NCI-H446 treated with DMSO at 0.1 percent for 48 hours (cell line): Measurements from ENCODE around the gene NUP210.

Experiments
- DNase-seq: peaks from one replicate; lab custom pipeline; 2025; lab: John Stamatoyannopoulos, UW

The NUP210 gene

DNA sequence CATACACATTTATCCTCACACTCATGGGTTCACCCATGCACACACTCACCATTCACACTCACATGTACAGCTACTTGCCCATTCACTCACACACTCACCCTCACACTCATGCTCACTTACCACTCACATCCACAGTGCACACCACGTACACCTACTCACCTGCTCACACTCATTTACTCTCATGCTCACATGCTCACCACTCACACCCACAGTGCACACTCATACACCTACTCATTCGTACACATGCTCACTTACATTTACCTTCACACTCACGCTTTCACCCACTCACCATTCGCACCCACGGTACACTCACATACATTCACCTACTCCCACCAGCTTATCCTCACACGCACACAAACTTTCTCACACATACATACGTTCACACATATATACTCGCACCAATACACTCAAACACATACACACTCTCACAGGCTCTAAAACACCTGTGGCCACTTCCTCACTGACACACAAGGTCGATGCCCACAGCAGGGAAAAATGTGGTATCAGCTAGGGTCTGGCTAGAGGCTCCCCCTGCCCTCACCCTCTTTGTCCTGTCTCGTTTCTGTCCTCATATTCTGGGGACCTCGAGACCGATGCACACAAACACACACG is 46.0 kb downstream of the NUP210 start:
- no peak for DNase-seq

GRCh38 chr3:13372656-13373055 is 47.5 kb downstream of the NUP210 start:
- DNase-seq = no peak

DNA sequence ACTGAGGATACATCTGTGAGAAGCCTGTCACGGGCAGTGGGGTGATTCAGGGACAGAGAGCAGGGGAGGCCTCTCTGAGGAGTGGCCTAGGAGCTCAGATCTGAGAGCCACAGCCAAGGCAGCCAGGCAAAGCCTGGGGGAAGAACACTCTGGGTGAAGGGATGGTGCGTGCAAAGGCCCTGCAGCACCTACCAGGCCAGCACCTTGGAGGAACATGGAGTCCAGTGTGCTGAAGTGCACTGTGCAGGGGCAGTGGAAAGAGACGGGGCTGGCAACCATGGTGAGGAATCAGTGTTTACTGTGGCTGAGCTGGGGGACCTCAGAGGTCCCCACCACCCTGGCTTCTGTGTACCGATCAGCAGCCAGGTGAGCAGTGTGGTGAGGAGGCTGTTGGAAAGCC is 48.0 kb downstream of the NUP210 start:
- DNase-seq = no peak

GRCh38 chr3:13371100-13372075 is 48.7 kb downstream of the NUP210 start:
- no peak for DNase-seq

GRCh38 chr3:13370609-13371008 is 49.5 kb downstream of the NUP210 start:
- no peak for DNase-seq

DNA sequence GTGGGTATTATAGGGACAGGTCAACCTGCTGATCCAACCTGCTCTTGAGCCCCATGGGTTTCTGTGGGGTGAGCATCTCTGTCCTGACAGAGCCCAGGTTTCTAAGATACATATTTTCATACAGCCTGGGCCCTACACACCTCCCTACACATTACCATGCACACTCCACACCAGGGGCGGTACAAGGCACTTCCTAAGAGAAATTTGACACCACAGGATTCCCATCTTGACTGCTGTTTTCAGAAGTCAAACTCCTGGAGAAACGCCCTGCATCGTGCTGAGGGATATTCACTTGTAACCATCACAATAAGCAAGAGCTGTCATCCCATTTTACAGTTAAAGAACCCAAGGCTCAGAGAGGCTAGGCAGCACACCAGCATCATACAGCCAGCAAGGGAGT is 50.1 kb downstream of the NUP210 start:
- no peak for DNase-seq

- no peak for DNase-seq
These were observed 51.3 kb downstream of the NUP210 start for GRCh38 chr3:13368834-13369233.

DNA sequence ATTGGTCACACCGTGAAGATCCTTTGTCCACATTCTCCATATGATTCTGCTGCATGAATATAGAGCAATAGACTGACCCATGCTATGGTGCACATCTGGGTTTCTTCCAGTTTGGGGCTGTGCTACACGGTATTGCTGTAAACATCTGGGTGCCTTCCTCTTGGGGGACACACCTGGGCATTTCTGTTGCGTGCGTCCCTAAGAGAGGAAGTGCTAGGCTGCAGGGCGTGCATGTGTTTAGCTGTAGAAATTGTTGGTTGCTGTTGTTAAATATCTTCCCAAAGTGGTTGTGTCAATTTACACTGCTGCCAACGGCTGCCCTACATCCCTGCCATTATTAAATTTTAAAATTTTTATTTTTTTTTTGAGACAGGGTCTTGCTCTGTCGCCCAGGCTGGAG is 52.4 kb downstream of the NUP210 start:
- DNase-seq = no peak

GRCh38 chr3:13365390-13366379 is 54.4 kb downstream of the NUP210 start:
- no peak for DNase-seq

- DNase-seq = no peak
These were observed 55.4 kb downstream of the NUP210 start for GRCh38 chr3:13364602-13365271.

DNA sequence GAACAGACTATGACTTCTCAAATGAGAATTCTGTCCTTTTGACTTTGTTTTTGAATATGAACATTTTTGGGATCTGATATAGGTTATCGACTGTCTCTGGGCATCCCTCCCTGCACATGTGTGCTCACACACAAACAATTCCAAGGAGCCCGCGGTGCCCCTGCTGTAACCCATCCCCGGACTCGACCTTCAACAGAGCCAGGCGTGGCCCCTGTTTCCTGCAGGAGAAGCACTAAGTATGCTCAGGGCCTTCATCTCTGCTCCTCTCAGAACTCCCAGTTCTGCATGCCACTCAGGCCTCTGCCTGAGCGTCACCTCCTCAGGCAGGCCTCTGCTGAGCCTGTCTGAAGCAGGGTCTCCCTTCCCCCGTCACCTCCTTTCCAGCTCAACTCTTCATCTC is 57.6 kb downstream of the NUP210 start:
- DNase-seq = no peak

GRCh38 chr3:13359916-13360315 is 60.2 kb downstream of the NUP210 start:
- DNase-seq = no peak

- no peak for DNase-seq
These were observed 61.5 kb downstream of the NUP210 start for GRCh38 chr3:13358643-13359042.

GRCh38 chr3:13358051-13358450 is 62.1 kb downstream of the NUP210 start:
- no peak for DNase-seq

- DNase-seq = no peak
These were observed 63.0 kb downstream of the NUP210 start for GRCh38 chr3:13357074-13357473.

DNA sequence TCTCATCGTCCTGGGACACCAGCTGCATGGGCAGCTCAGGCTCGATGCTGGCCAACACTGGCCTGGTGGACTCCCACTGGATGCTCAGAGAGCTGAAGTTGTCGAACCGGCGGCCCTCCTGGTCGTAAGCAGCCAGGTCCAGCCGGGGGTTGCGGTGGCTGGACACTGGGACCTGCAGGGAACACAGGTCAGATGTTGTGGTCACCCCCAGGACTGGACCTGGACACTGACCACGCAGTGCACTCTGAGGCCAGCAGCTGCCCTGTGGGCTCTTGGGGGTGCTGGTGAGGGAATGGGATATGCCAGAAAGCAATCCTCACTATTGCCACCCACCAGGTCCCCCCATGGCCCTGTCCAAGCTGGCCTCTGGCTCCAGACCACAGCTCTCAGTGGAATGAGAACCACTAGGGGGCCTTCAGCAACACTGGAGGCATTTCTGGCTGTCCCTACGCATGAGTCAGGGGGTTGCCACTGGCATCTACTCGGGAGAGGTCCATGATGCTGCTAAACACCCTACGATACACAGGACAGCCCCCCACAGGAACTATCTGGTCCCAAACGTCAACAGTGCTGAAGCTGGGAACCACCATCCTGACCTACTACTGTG is 66.1 kb downstream of the NUP210 start:
- DNase-seq = no peak

- no peak for DNase-seq
These were observed 66.6 kb downstream of the NUP210 start for GRCh38 chr3:13353506-13353905.

DNA sequence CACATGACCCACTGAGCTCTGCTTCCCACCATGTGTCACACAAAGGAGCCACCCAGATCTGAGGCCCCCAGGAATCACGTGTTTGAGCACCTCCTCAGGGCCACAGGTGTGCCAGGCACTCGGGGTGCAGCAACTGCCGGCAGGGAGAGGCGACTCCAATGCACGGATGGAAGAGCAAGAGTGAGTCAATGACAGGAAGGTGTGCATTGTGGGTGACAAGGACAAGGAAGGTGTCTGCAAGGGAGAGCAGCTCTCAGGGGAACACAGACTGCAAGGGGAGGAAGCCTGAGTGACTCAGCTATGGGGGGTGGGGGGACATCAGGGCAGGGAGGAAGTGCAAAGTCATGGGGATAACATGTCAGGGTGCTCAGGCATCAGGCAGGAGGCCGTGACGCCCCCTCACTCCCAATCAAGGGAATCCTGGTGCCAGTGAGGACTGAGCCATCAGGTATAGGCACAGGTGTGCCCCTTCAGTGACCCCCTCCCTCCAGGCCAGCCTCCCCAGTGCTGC is 67.4 kb downstream of the NUP210 start:
- no peak for DNase-seq

DNA sequence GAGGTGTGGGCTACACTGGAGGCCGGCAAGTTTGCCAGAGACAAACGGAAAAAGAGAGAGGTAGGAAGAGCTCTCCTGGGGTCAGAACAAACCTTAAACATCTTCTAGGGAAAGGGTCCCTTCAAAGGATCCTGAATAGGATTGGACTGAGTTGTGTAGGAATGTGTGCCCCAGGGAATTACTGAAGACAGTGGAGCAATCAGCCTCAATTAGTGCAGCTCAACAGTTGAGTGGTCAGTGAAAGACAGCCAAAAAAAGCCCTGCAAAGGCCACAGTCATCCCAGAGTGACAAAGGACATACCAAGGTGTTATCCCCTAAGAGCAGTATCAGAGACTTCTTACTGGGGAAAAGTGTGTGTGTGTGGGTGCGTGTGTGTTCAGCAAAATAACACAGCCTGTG is 70.3 kb downstream of the NUP210 start:
- DNase-seq = no peak

GRCh38 chr3:13348661-13349396 is 71.3 kb downstream of the NUP210 start:
- no peak for DNase-seq
